Panc1 (cell line): ENCODE results near the gene HOXB13. TPM values are rescaled to one million over a fixed set of nuclear protein-coding genes. Genes with fewer than 3 reads are reported as not detected.

ENCODE experiments used
- ATAC-seq: fragments of 200-7000 bp; cut with Tn5 transposase; 2 replicates; pipeline ENCODE4 v1.9.1; 2020; ENCODE audit warnings: mild to moderate bottlenecking, moderate library complexity
- BruUV-seq: library from RNA; stranded (reverse); fragments of 400-500 nt; replicated peaks from 2 replicates; lab custom pipeline; 2021; lab: Mats Ljungman, UMichigan
- CTCF ChIA-PET: fragments of 300-600 bp; sonication (Branson Sonifier 250); formaldehyde crosslinking; loops from one replicate; lab custom pipeline; 2022; ENCODE audit warnings: antibody characterized with exemption; lab: Charles Lee
- POLR2A ChIA-PET: fragments of 300-600 bp; sonication (Branson Sonifier 250); formaldehyde crosslinking; loops from one replicate; lab custom pipeline; 2022; ENCODE audit warnings: antibody characterized with exemption; lab: Charles Lee
- DNase-seq: peaks from one replicate; pipeline ENCODE4 v3.0.0-alpha.2; 2010; ENCODE audit warnings: low read depth, low spot score
- H3K27ac ChIP-seq: 2 replicates; pipeline ENCODE4 v1.5.1; 2011; ENCODE audit warnings: mild to moderate bottlenecking, low read length, inconsistent platforms
- H3K27me3 ChIP-seq: fragments of 200-500 bp; sonication (Bioruptor generic); 2 replicates; pipeline ENCODE4 v1.6.0; 2014; ENCODE audit warnings: low read length, inconsistent platforms; ENCODE audit not compliant: control insufficient read depth, insufficient read depth
- H3K36me3 ChIP-seq: fragments of 200-500 bp; sonication (Bioruptor generic); 2 replicates; pipeline ENCODE4 v1.5.1; 2014; ENCODE audit warnings: inconsistent platforms, mild to moderate bottlenecking, low read length, moderate library complexity; ENCODE audit not compliant: control insufficient read depth, insufficient read depth
- H3K4me1 ChIP-seq: 2 replicates; pipeline ENCODE4 v1.5.1; 2011; ENCODE audit warnings: inconsistent platforms, mild to moderate bottlenecking, low read length, moderate library complexity; ENCODE audit not compliant: control insufficient read depth, insufficient read depth
- H3K4me3 ChIP-seq, 2 experiments: 2 replicates each; pipeline ENCODE4 v1.5.1; 2011 to 2012; ENCODE audit warnings: low read depth in 2 of 2, low read length in 2 of 2, mild to moderate bottlenecking in 2 of 2, inconsistent platforms in 1 of 2, moderate library complexity in 1 of 2
- H3K9me3 ChIP-seq: fragments of 200-500 bp; sonication (Bioruptor generic); 2 replicates; pipeline ENCODE4 v1.5.1; 2014; ENCODE audit warnings: low read depth, mild to moderate bottlenecking, inconsistent platforms, low read length, moderate library complexity; ENCODE audit not compliant: control insufficient read depth, insufficient read depth
- CTCF ChIP-seq: fragments of 450-650 bp; IDR thresholded peaks from 2 replicates; pipeline ENCODE4 v1.5.1; 2017; ENCODE audit warnings: mild to moderate bottlenecking
- POLR2AphosphoS5 ChIP-seq: IDR thresholded peaks from 2 replicates; pipeline ENCODE4 v1.6.1; 2012; ENCODE audit warnings: mild to moderate bottlenecking, low read depth, low read length, moderate library complexity
- REST ChIP-seq, 2 experiments: IDR thresholded peaks; 2 replicates each; pipeline ENCODE4 v1.6.1; 2011 to 2012; ENCODE audit warnings: low read depth in 2 of 2, control low read depth in 1 of 2, low read length in 1 of 2, mild to moderate bottlenecking in 1 of 2, moderate library complexity in 1 of 2; ENCODE audit not compliant: insufficient read depth in 1 of 2
- SIN3A ChIP-seq: IDR thresholded peaks from 2 replicates; pipeline ENCODE4 v1.6.1; 2012; ENCODE audit warnings: low read depth, mild to moderate bottlenecking, low read length, moderate library complexity, borderline replicate concordance; ENCODE audit not compliant: insufficient read depth
- TCF7L2 ChIP-seq: IDR thresholded peaks from 2 replicates; pipeline ENCODE4 v1.6.1; 2011; ENCODE audit warnings: mild to moderate bottlenecking, low read depth, low read length, inconsistent platforms
- in situ Hi-C: cut with HindIII; loops from 2 replicates; pipeline ENCODE4 v1.10.0; 2016; ENCODE audit warnings: low sequenced_read_pairs, low pct_unique_long_range_greater_than_20kb
- intact Hi-C: fragments of 100-400 bp; cut with micrococcal nuclease; formaldehyde crosslinking; loops from one replicate; pipeline ENCODE4 v1.10.0; 2022; ENCODE audit not compliant: unreplicated experiment
- total RNA-seq: library from RNA; stranded (reverse); gene quantifications from one replicate; pipeline ENCODE4 v1.2.1, GENCODE V29; 2021; ENCODE audit not compliant: unreplicated experiment

The HOXB13 gene
- total RNA-seq, 1 experiment from 2014 or later, result 8.1 TPM

- ATAC-seq, result no peak
- intact Hi-C loops (no loop called here), in situ Hi-C loops (loop anchor here (10.0 kb wide), 1 partner anchor 171 kb away; the partner anchor contains the start of gene UBE2Z)
- CTCF ChIA-PET, result interaction anchor here (0.8 to 1.6 kb wide), 4 partner anchors 9 to 151 kb away, joined by 4 to 5 read pairs (median 4); no protein-coding TSS in a partner anchor
- TF ChIP-seq REST (IDR thresholded peaks at IDR 0.05; ENCODE audit: insufficient read depth in 1 of 2, low read depth in 2 of 2, low read length in 1 of 2), result no peak
- no peak for TF ChIP-seq CTCF
- no peak for TF ChIP-seq TCF7L2
- TF ChIP-seq POLR2AphosphoS5, result no peak
- TF ChIP-seq SIN3A, result no peak
- Histone ChIP-seq H3K9me3 (no peaks in the 10 kb centered on the region), H3K4me1 (peaks cover 3% of the 10 kb centered on the region; the same call in 1 of the 2 replicates), H3K27ac (no peak overlapping the region), H3K36me3 (no peaks in the 10 kb centered on the region), H3K27me3 (no peaks in the 10 kb centered on the region; the same call in 1 of the 2 replicates), H3K4me3 (no peak overlapping the region)
- no TSS peak for BruUV-seq
- no peak for DNase-seq
- POLR2A ChIA-PET, result interaction anchor here (0.7 kb wide), 1 partner anchor 33 kb away, joined by 7 read pairs; no protein-coding TSS in a partner anchor
Observed at GRCh38 chr17:48733632-48734328, 5.2 kb upstream of the HOXB13 start.

- Histone ChIP-seq H3K4me3 (no peak overlapping the region), H3K27ac (no peak overlapping the region), H3K27me3 (no peaks in the 10 kb centered on the region; the same call in 1 of the 2 replicates), H3K4me1 (peaks cover 3% of the 10 kb centered on the region; the same call in 1 of the 2 replicates), H3K36me3 (no peaks in the 10 kb centered on the region), H3K9me3 (no peaks in the 10 kb centered on the region)
- ChIA-PET CTCF (interaction anchor here (0.9 to 1.5 kb wide), 3 partner anchors 9 to 146 kb away, joined by 3 to 5 read pairs (median 4); no protein-coding TSS in a partner anchor), POLR2A (no interaction called here)
- no peak for TF ChIP-seq SIN3A
- TF ChIP-seq POLR2AphosphoS5, result no peak
- TF ChIP-seq CTCF, result no peak
- TF ChIP-seq REST (IDR thresholded peaks at IDR 0.05; ENCODE audit: insufficient read depth in 1 of 2, low read depth in 2 of 2, low read length in 1 of 2), result no peak
- no peak for TF ChIP-seq TCF7L2
- no TSS peak for BruUV-seq
- intact Hi-C loops, result no loop called here
- DNase-seq (no peak), ATAC-seq (no peak)
- in situ Hi-C loops, result loop anchor here (10.0 kb wide), 1 partner anchor 172 kb away; the partner anchor contains the start of gene UBE2Z
Observed at GRCh38 chr17:48732688-48733629, 4.4 kb upstream of the HOXB13 start.
